Glutamatergic neuron (in vitro differentiated cells): ENCODE data around the gene FBXO2. TPM values are rescaled to one million over a fixed set of nuclear protein-coding genes. Genes with fewer than 3 reads are reported as not detected.

Experiments used
- DNase-seq: peaks from one replicate; pipeline ENCODE4 v3.0.0; 2022
- H3K27ac Mint-ChIP-seq: one replicate; pipeline ENCODE4 v1.8.0; 2020; ENCODE audit warnings: mild to moderate bottlenecking, mixed read lengths, inconsistent platforms; ENCODE audit not compliant: unreplicated experiment
- H3K27me3 Mint-ChIP-seq: one replicate; pipeline ENCODE4 v1.8.0; 2020; ENCODE audit warnings: mild to moderate bottlenecking, moderate library complexity, mixed read lengths, inconsistent platforms; ENCODE audit not compliant: unreplicated experiment
- H3K36me3 Mint-ChIP-seq: one replicate; pipeline ENCODE4 v1.8.0; 2020; ENCODE audit warnings: mild to moderate bottlenecking, mixed read lengths, inconsistent platforms; ENCODE audit not compliant: unreplicated experiment
- H3K4me1 Mint-ChIP-seq: one replicate; pipeline ENCODE4 v1.8.0; 2020; ENCODE audit warnings: mild to moderate bottlenecking, low read depth, mixed read lengths, inconsistent platforms; ENCODE audit not compliant: unreplicated experiment
- H3K4me3 Mint-ChIP-seq: one replicate; pipeline ENCODE4 v1.8.0; 2020; ENCODE audit warnings: mild to moderate bottlenecking, mixed read lengths, inconsistent platforms; ENCODE audit not compliant: unreplicated experiment
- H3K9me3 Mint-ChIP-seq: one replicate; pipeline ENCODE4 v1.8.0; 2020; ENCODE audit warnings: mild to moderate bottlenecking, moderate library complexity, mixed read lengths, inconsistent platforms; ENCODE audit not compliant: unreplicated experiment
- total RNA-seq: library from RNA; stranded (reverse); fragmentation: NEBNext Ultra II Directional; extraction: Animal tissue kit (Norgen Biotek cat#: 25700); gene quantifications from one replicate; pipeline ENCODE4 v1.2.1, GENCODE V29; 2021; ENCODE audit not compliant: unreplicated experiment
- TF ChIP-seq, protein P1 (sequence below): fragments of 200-600 bp; sonication (generic); IDR thresholded peaks from one replicate; pipeline ENCODE4 v1.5.0; 2021; ENCODE audit not compliant: partially characterized antibody, unreplicated experiment

Gene FBXO2
- total RNA-seq, 1 donor from 2014 or later: 22.2 TPM

DNA sequence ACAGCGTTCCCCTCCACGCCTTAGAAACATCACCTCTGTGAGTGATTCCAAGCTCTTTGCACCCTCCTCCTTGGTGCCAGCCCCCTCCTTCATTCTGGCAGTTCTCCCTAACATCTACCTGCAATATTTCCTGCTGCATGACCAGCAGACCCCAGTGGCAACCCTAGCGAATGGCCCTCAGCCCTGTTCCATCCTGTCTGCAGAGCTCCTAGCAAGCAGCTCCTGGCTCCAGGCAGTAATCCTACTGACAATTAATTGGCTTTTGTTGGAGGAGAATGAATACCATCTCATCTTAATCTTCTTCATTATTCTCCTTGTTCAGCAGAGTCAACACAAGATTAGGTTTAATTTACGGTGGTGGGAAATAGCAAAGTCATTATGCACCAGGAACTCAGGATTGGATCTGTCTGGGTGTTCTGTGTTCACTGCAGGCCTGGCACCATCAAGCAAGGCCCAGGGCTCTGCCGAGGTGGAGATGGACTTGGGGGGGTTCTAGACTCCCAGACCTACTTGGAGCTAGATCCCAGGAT is 12.4 kb downstream of the FBXO2 start:
- Mint-ChIP-seq H3K27ac (no peak overlapping the region), H3K4me3 (no peak overlapping the region), H3K36me3 (no peaks in the 10 kb centered on the region), H3K9me3 (peaks cover 4% of the 10 kb centered on the region), H3K27me3 (peaks cover 3% of the 10 kb centered on the region), H3K4me1 (peaks cover 8% of the 10 kb centered on the region)
- TF ChIP-seq, protein P1, sequence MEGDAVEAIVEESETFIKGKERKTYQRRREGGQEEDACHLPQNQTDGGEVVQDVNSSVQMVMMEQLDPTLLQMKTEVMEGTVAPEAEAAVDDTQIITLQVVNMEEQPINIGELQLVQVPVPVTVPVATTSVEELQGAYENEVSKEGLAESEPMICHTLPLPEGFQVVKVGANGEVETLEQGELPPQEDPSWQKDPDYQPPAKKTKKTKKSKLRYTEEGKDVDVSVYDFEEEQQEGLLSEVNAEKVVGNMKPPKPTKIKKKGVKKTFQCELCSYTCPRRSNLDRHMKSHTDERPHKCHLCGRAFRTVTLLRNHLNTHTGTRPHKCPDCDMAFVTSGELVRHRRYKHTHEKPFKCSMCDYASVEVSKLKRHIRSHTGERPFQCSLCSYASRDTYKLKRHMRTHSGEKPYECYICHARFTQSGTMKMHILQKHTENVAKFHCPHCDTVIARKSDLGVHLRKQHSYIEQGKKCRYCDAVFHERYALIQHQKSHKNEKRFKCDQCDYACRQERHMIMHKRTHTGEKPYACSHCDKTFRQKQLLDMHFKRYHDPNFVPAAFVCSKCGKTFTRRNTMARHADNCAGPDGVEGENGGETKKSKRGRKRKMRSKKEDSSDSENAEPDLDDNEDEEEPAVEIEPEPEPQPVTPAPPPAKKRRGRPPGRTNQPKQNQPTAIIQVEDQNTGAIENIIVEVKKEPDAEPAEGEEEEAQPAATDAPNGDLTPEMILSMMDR: no peak
- DNase-seq: no peak

DNA sequence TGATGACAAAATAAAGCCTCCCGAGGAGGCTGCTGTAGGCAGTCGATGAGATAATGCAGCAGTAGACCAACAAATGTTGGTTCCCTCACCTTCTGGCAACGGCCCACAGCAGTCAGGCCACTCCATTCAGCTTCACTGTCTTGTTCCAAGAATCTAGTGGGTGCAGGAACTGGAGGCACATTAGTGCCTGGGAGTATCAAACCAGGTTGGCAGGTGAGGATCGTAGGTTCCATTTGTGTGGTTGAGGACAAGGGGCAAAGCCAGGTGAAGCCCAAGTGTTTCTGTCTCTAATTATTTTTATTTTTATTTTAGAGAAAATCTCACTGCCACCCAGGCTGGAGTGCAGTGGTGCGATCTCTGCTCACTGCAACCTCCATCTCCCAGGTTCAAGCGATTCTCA is 13.3 kb downstream of the FBXO2 start:
- H3K4me3 Mint-ChIP-seq: no peak overlapping the region
- peaks cover 4% of the 10 kb centered on the region for H3K9me3 Mint-ChIP-seq
- TF ChIP-seq, protein P1: no peak
- peaks cover 5% of the 10 kb centered on the region for H3K27me3 Mint-ChIP-seq
- no peaks in the 10 kb centered on the region for H3K36me3 Mint-ChIP-seq
- no peak for DNase-seq
- H3K27ac Mint-ChIP-seq: no peak overlapping the region
- H3K4me1 Mint-ChIP-seq: peaks cover 10% of the 10 kb centered on the region

DNA sequence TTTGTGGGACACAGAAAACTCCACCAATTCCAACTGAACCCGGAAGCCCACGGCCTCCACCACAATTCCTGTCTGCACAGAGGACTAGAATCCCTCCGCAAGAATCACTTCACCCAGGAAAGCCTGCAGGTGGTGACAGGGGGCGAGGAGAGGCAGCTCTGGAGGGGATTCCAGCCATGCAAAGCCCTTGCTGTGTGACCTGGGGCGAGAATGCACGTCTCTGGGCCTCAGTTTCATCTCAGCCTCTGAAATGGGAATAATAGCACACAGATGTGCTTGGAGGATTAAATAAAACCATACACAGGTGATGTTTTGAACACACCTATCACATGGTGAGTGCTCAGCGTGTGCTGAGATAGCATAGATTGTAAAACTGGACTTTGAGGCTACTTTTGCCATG is 14.1 kb downstream of the FBXO2 start:
- TF ChIP-seq, protein P1: no peak
- H3K4me3 Mint-ChIP-seq: no peak overlapping the region
- H3K36me3 Mint-ChIP-seq: no peaks in the 10 kb centered on the region
- no peak overlapping the region for H3K27ac Mint-ChIP-seq
- peaks cover 5% of the 10 kb centered on the region for H3K27me3 Mint-ChIP-seq
- no peak for DNase-seq
- peaks cover 10% of the 10 kb centered on the region for H3K4me1 Mint-ChIP-seq
- peaks cover 2% of the 10 kb centered on the region for H3K9me3 Mint-ChIP-seq

DNA sequence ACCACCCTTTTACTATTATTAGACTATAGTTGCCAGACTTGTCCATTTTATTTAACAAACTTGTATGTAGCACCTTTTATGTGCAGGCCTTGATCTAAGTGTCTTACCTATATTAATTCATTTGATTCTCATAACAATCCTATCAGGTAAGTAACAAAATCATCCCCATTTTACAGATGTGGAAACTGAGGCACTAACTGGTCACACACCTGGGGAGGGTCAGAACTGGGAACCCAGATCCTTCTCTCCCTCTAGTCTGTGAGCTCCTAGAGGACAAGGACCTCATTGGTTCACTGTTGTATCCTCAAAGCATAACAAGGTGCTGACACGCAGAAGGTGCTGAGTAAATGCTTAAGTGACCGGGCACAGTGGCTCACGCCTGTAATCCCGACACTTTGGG is 14.9 kb downstream of the FBXO2 start:
- Mint-ChIP-seq H3K27me3 (peaks cover 5% of the 10 kb centered on the region), H3K4me1 (peaks cover 13% of the 10 kb centered on the region), H3K4me3 (no peak overlapping the region), H3K9me3 (peaks cover 2% of the 10 kb centered on the region), H3K27ac (no peak overlapping the region), H3K36me3 (no peaks in the 10 kb centered on the region)
- DNase-seq: no peak
- TF ChIP-seq, protein P1: no peak

DNA sequence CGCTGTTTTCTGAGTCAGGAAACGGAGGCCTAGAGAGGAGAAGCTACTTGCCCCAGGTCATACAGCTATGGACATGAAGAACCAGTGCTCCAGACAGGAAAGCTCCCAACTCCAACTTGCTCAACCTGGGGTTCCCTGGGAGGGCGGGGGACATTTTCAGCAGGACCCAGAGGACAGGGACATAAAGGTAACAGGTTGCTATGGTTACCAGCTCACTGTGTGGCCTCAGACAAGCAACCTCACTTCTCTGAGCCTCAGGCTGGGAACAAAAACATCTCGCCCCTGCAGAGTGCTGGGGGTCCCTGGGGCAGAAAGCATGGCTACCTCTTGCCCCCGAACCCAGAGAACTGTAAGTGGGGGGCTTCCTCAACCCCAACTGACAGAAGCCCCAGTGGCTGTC is 16.1 kb downstream of the FBXO2 start:
- peaks cover 13% of the 10 kb centered on the region for H3K4me1 Mint-ChIP-seq

More for the DNA sequence above, 16.1 kb downstream of the FBXO2 start:
- no peak overlapping the region for H3K4me3 Mint-ChIP-seq
- no peaks in the 10 kb centered on the region for H3K9me3 Mint-ChIP-seq
- DNase-seq: no peak
- H3K27me3 Mint-ChIP-seq: peaks cover 5% of the 10 kb centered on the region
- TF ChIP-seq, protein P1: no peak
- no peaks in the 10 kb centered on the region for H3K36me3 Mint-ChIP-seq
- no peak overlapping the region for H3K27ac Mint-ChIP-seq
